ENCODE data around the gene USP7.
"Not testable (repeated sequence)": the region's sequence is repeated elsewhere in the genome, so short reads cannot be mapped to it uniquely, and the experiment has no call there.

Gene USP7

DNA sequence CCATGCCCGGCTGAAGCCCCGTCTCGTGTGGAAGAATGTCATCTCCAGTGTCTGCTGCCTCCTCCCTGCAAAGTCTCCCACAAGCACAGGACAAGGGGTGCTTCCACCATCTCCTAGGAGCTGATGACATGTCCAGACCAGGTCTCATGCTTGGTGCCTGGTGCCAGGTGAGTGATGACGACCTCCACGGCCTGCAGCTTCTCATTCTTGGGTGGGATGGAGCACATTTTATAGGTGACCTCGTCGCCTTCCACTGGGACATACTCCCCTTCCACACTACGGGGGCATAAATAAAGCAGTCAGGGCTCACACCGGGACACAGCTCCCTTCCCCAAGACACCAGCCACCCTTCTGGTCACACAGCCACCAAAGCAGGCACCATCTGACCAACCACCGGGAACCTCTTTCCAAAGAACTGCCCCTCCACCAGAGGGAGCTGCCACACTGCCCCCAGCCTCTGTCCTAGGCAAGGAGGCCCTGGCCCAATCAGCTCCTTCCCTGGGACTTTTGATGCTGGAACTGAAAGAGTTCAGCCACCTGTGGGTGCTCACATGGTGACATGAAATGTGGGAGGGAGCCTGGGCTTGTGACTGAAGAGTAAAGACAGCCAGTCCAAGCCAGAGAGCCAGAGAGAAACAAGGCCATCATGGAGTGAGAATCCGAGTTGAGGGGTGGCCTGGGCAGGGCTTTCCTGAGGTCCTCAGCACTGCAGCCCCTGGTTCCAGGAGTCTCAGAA lies 108.5 kb downstream of the USP7 start:
- H3K4me3 ChIP-seq (ENCODE audit: low read length), result no peak overlapping the region
- DNase-seq (ENCODE audit: low read depth, low spot score), result no peak

DNA sequence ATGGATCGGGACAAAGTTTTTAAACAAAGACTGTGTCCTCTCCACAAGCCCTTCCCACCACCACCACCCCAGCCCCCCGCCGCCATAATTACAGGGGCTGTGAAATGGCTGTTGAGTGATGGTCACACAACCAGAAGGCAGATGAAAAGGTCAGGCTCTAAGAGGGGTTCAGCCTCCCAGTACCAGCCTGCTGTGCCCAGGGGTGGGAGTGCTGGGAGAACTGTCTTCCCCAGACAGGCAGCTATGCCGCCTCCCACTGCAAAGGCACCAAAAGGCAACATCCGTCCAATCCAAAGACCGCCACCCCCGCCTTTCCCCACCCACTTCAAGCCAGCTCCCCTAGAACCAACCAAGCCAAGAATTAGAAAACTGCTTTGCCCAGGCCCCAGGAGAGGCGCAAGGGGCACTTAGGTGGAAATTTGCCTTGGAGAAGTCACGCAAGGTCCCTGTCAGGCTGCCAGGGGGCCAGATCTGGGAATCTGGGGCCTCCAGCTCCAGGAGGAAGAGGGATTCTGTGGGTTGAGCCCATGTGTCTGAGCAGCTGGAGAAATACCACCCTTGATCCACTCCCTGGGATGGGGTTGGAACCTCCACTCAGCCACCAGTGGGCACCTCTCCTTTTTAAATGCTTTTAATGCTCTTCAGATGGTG lies 109.3 kb downstream of the USP7 start:
- H3K4me3 ChIP-seq (ENCODE audit: low read length), result no peak overlapping the region
- no peak for DNase-seq (ENCODE audit: low read depth, low spot score)

DNA sequence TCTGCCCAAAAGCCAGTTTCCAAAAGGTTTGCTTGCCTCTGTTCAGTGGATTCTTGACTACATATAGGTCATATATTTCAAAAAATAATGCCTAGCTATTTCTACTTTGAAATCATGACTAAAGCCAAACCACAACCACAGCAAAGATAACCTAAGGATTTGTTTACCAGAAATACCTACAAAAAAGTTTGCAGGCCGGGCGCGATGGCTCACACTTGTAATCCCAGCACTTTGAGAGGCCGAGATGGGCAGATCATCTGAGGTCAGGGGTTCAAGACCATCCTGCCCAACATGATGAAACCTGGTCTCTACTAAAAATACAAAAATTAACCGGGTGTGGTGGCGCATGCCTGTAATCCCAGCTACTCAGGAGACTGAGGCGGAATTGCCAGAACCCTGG lies 110.1 kb downstream of the USP7 start:
- no peak for DNase-seq (ENCODE audit: low read depth, low spot score)
- no peak overlapping the region for H3K4me3 ChIP-seq (ENCODE audit: low read length)

DNA sequence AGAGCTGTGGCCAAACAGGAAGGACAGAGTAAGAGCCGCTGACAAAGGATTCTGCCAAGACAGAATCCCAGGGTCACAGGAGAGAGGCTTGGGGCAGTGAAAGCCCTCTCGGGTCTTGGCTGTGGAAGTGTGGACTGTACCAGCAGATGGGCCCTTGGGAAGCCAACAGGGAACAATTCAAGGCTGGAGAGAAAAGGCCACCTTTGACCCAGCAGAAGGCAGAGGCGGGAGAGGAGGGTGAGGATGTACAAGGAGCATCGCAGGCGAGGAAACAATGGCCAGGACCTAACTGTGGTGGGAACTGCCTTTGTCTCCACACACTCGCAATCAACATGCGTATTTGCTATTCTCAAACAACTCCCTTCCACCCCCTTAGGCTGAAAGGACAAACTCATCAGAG lies 110.6 kb downstream of the USP7 start:
- DNase-seq (ENCODE audit: low read depth, low spot score), result no peak

DNA sequence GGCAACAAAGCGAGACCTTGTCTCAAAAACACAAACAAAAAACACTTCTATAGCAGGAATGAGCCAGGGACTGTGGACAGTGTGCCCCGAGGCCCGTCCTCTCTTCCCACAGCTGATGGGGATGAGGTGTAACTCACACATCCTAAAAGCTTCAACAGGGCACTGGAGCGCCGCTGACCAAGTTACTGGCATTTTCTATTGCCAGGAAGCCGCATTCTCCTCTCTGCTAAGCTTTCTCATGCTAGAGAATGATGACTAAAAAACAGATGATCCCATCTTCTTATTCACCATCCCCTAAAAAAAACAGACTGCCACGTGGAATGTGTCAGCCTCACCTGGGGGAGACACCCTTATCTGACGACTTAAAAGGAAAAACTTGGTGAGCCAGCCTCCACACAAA lies 111.2 kb downstream of the USP7 start:
- no peak for DNase-seq (ENCODE audit: low read depth, low spot score)
- no peak overlapping the region for H3K4me3 ChIP-seq (ENCODE audit: low read length)

More for the DNA sequence above, 110.6 kb downstream of the USP7 start:
- H3K4me3 ChIP-seq (ENCODE audit: low read length), result no peak overlapping the region

DNA sequence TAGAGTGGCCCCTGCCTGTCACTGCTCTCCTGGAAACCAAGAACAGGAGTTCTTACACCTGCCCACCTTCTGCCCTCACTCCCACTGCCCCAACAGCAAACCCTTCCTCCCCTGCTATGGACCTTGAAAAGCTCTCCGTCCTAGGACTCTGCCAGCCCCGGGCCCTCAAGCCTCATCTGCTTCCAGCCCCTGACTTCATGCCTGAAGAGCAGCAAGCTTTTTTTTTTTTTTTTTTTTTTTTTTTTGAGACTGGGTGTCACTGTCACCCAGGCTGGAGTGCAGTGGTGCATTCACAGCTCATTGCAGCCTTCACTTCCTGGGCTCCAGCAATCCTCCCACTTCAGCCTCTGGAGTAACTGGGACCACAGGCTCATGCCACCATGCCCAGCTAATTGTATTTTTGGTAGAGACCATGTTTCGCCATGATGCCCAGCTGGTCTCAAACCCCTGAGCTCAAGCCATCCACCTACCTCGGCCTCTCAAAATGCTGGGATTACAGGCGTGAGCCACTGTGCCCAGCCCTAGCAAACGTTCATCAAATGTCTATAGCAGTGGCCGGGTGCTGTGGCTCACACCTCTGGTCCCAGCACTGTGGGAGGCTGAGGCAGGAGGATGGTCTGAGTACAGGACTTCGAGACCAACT lies 111.8 kb downstream of the USP7 start:
- H3K4me3 ChIP-seq (ENCODE audit: low read length), result no peak overlapping the region
- DNase-seq (ENCODE audit: low read depth, low spot score), result no peak

DNA sequence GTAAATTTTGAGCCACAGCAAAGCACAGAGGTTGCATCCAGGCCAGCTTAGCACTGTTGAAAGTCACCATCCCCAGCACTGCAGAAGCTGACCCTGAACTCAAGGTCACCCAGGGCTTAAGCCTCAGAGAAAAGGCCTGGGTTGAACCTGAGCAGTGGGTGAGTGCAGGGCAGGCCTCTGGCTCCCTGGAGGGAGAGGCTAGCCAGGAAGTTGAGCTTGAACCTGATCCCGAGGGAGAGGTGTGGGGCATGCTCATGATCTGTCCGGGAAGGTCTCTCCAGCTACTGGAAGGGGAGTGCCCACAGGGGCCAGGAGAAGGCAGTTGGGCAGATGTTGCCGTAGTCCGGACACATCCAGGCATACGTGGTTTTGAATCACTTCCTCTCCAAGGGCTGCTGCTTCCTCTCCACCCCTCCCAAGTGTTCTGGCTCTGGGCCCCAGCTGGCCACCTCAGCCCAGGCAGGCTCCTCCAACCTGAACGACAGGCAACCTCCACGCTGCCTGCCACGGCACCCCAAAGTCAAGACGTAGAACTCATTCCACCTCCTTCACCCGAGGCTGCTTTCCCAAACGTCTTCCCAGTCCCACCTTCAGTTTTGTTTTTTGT lies 113.3 kb downstream of the USP7 start:
- DNase-seq (ENCODE audit: low read depth, low spot score), result no peak
- H3K4me3 ChIP-seq (ENCODE audit: low read length), result no peak overlapping the region

DNA sequence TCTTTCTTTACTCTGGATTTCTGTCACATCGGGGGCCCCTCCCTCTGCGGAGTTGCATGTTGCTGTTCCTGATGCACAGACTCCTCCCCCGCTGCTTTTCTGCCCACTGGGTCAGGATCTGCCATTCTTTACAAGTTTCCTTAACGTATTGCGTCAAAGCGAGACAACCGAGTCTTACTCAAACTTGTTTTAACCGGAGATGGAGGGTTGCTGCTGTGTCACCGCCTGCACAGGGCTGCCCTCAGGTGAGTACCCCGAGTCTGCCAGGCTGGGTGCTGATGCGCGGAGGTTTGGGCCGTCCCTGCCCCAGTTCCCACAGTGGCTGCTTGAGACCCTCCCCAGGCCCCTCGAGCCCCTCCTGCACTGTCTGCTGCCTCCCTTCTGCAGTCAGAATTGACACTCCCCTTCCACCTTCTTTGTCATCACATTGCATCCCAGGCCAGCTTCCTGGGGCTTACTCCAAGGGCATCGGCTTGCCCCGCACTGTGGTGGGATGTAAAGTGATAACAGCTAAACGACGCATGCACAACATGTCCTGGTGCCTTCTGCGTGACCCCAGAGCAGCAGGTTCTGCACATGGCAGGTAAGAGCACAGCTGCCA lies 114.2 kb downstream of the USP7 start:
- DNase-seq (ENCODE audit: low read depth, low spot score), result no peak
- no peak overlapping the region for H3K4me3 ChIP-seq (ENCODE audit: low read length)

DNA sequence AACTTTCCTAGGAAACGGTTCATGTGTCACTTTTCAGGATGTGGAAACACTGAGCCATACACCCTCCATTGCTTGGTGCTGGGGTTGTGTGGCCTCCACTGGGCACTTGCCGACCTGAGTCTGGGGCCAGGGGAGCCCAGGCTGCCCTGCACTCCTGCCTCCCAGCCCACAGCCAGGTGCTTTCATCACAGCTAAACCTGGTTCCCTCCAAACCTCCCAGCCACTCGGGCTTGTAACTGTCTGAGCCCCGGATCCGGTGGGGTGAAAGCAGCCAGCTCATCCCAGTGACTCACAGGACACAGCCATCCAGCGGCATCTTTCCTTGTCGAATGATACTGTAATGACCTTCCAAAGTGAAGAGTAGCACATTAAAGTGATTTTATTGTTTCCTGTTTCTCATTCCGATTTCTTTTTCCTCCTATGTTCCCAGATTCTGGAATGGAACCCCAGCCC lies 114.7 kb downstream of the USP7 start:
- H3K4me3 ChIP-seq (ENCODE audit: low read length), result no peak overlapping the region
- no peak for DNase-seq (ENCODE audit: low read depth, low spot score)

DNA sequence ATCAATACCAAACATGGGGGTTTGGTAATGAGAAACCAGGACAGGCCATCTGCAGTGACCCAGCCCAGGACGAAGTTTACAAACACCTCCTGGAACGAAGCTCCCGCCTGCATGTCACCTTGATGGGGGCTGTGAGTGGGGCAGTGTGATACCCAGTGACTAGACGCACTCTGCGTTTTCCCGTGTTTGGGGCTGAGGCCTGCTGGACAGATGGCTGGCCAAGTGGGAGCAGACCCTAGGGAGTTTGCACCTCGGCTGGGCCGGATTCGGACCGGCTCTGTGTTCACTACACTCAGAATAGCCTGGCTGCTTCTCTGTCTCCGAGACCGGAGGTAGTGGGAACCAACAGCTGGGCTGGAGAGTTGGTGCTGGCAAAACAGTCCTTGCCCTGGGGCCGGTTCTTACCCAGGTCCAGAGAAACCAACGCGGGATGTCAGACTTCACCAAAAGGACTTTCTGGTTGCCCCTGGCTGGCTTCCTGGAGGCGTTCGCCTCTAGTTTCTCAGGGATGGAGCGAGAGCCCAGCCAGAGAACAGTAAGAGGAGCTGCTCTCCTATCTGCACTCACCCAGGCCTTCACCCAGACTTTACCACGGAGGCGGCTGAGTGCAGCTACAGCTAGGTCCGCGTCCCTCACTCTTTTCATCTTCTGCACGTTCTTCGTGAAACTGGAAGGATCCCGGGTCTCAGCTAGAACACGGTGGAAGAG lies 115.3 kb downstream of the USP7 start:
- no peak overlapping the region for H3K4me3 ChIP-seq (ENCODE audit: low read length)
- DNase-seq (ENCODE audit: low read depth, low spot score), result no peak

DNA sequence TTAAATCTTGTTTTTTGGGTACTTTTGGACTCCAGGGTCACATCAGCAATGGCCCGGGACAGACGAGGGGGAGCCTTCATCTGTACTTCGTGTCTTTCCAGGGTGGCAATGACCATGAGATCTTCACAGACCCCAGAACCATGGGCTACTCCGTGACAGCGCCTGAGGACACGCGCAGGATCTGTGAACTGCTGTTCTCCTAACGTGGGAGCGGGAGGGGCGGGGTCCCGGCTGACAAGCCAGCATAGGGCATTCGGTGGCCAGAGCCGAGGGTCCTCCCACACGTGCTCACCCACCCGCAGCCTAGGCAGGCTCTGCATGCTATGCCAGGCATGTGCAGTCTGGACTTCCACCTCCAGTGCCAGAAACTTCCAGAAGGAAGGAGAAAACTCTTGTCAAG lies 116.1 kb downstream of the USP7 start:
- DNase-seq (ENCODE audit: low read depth, low spot score), result no peak
- no peak overlapping the region for H3K4me3 ChIP-seq (ENCODE audit: low read length)

DNA sequence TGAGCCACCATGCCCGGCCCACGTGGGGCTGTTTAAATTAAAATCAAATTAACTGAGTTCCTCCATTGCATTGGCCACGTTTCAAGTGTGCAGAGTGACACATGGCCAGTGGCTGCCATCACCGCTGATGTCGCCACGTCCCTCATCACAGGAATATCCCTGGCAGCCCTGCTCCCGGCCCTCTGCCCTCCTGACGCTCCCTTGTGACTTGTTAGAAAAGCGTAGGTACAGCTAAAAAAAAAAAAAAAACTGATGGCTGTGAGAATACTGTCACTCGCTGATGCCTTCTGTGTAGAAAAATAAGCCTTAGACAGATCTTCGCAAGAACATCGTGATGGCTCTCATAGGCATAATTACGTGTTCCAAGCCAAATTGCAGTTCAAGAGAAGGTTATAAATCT lies 116.6 kb downstream of the USP7 start:
- DNase-seq (ENCODE audit: low read depth, low spot score), result no peak
- H3K4me3 ChIP-seq (ENCODE audit: low read length), result no peak overlapping the region

DNA sequence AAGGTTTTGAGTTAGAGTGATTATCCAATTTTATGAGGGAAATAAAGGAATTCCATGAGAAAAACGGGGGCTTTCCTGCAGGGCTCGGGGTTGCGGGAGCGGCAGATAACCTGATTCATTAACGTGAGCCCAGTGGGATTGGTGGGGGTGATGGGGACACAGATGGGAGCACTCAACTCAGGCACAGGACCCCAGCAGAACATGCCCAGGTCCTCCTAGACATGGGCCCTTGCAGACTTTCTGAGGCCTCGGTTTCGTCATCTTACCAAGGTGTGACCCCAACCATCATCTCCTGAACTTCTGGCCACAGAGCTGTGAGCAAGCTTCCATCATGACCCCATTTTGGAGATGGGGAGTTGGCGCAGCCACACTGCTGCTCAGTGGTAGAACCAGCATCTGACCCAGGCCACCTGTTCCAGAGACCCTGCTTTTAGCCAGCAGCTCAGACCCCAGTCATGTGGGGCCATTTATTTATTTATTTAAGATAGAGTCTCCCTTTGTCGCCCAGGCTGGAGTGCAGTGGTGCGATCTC lies 117.2 kb downstream of the USP7 start:
- no peak overlapping the region for H3K4me3 ChIP-seq (ENCODE audit: low read length)
- no peak for DNase-seq (ENCODE audit: low read depth, low spot score)

DNA sequence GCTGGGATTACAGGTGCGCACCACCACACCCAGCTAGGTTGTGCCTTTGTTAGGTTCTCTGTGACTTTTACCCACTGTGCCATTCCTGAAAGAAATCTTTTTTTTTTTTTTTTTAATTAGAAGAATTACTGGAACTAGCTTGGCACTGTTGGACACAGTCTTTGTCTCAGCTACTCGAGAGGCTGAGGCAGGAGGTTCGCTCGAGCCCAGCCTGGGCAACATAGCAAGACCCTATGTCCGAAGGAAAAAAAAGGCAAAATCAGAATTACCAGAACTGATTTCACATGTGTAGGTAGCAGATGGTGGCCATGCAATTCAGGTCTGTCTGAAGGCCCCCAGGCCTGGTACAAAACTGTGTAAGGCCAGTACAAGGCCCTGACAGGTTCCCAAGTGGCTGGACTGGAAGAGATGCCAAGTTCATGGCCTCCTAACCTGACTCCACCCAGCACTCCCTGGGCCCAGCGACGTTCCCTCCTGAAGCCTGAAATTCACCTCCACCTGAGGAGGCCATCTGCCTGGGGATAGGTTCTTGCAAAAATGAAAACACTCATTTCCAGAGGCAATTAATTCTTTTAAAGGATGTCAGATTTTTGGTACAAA lies 117.9 kb downstream of the USP7 start:
- H3K4me3 ChIP-seq (ENCODE audit: low read length), result no peak overlapping the region
- no peak for DNase-seq (ENCODE audit: low read depth, low spot score)

DNA sequence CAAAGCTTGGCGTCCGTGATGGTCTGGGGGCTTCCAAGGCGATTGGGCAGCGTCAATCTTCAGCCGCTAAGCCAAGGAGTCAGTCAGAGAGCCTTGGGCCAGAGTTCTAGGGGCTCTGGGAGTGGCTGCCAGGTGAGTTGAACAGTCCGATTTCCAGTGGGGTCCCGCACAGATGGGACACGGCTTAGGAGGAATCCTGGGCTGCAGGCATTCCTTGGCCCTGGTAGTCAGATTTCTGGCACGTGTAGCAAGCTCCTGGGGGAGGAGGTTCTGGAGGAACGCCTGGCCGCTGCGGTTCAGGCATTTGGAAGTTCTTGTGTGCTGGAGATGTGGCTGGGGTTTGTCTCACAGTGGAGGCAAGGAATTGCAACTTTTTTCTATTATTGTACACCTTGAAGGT lies 120.4 kb downstream of the USP7 start:
- not testable (repeated sequence) for DNase-seq (ENCODE audit: low read depth, low spot score)

More for the DNA sequence above, 120.4 kb downstream of the USP7 start:
- not testable (repeated sequence) for H3K4me3 ChIP-seq (ENCODE audit: low read length)
